ENCODE measurements around the gene TGFA. TPM values are rescaled to one million over a fixed set of nuclear protein-coding genes. Genes with fewer than 3 reads are reported as not detected.

TGFA gene
- total RNA-seq, 4 donors from 2014 or later, result 19.2 to 62.4 (median 41.7) TPM

- 88% methylated on average over 2 of the region's 2 CpGs for WGBS
- H3K4me1 ChIP-seq, result peaks cover 9% of the 10 kb centered on the region
Measured at GRCh38 chr2:70529610-70530009, 24.0 kb downstream of the TGFA start.

DNA sequence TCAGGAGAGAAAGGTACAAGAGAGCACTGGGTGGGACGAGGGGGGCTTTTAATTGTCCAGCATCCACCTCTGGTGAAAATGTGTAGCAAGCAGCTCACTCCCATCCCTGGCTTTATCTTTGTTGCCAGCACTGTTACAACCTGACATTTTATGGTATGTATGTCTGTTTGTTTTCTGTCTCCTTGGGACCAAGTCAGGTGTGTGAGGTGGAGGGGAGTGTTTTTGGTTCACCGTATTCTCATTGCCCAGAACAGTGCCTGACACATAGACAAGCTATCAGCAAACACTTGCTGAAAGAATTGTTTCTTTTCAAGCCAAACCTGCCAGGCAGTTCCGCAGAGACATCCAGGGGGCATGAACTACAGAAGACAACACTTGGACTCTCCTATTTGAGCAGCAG, 24.7 kb downstream of the TGFA start:
- Histone ChIP-seq H3K27ac (no peak overlapping the region), H3K36me3 (no peaks in the 10 kb centered on the region), H3K4me3 (no peak overlapping the region), H3K27me3 (no peaks in the 10 kb centered on the region), H3K9me3 (no peaks in the 10 kb centered on the region), H3K4me1 (peaks cover 16% of the 10 kb centered on the region)
- 74% methylated on average over 3 of the region's 3 CpGs for WGBS
- TF ChIP-seq EP300 (IDR thresholded peaks at IDR 0.05), result no peak
- TF ChIP-seq POLR2AphosphoS5 (IDR thresholded peaks at IDR 0.05), result no peak
- TF ChIP-seq CTCF (IDR thresholded peaks at IDR 0.05), result no peak
- TF ChIP-seq POLR2A (IDR thresholded peaks at IDR 0.05), result no peak
- DNase-seq (ENCODE audit: low spot score in 2 of 2), result no peak

More at GRCh38 chr2:70529610-70530009, 24.0 kb downstream of the TGFA start:
- Histone ChIP-seq H3K27ac (no peak overlapping the region), H3K36me3 (no peaks in the 10 kb centered on the region), H3K27me3 (no peaks in the 10 kb centered on the region), H3K4me3 (no peak overlapping the region), H3K9me3 (no peaks in the 10 kb centered on the region)
- DNase-seq (ENCODE audit: low spot score in 2 of 2), result no peak
- TF ChIP-seq CTCF (IDR thresholded peaks at IDR 0.05) (no peak), POLR2A (IDR thresholded peaks at IDR 0.05) (no peak), POLR2AphosphoS5 (IDR thresholded peaks at IDR 0.05) (no peak), EP300 (IDR thresholded peaks at IDR 0.05) (no peak)

DNA sequence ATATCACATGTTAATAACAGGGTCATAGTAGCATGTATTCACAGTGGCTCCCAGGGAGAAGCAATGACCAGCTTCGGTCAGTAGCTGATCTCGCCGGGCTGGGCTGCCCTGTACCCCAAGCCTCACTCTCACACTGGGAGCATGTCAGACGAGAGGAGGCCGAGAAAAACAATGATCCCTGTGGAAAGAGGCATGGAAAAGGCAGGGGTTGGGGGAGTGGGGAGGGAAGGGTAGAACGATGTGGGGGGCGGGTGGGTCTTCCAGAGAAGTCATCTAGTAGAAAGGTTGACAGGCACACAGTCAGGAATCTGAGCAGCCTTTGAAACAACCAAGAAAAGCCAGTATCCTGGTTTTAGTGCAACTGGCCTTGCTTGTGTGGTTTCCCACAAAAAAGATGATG, 25.4 kb downstream of the TGFA start:
- peaks cover 23% of the 10 kb centered on the region for H3K4me1 ChIP-seq
- no peaks in the 10 kb centered on the region for H3K27me3 ChIP-seq
- no peak for TF ChIP-seq EP300 (IDR thresholded peaks at IDR 0.05)
- TF ChIP-seq POLR2AphosphoS5 (IDR thresholded peaks at IDR 0.05), result no peak
- no peak for TF ChIP-seq CTCF (IDR thresholded peaks at IDR 0.05)
- no peak for TF ChIP-seq POLR2A (IDR thresholded peaks at IDR 0.05)
- no peak overlapping the region for H3K27ac ChIP-seq
- no peak overlapping the region for H3K4me3 ChIP-seq
- DNase-seq (ENCODE audit: low spot score in 2 of 2), result no peak
- no peaks in the 10 kb centered on the region for H3K9me3 ChIP-seq
- whole genome bisulfite sequencing, result 86% methylated on average over 7 of the region's 7 CpGs
- H3K36me3 ChIP-seq, result no peaks in the 10 kb centered on the region

GRCh38 chr2:70527447-70528080, 26.1 kb downstream of the TGFA start:
- Histone ChIP-seq H3K4me3 (no peak overlapping the region), H3K9me3 (no peaks in the 10 kb centered on the region), H3K27me3 (no peaks in the 10 kb centered on the region), H3K27ac (no peak overlapping the region), H3K36me3 (no peaks in the 10 kb centered on the region), H3K4me1 (peaks cover 26% of the 10 kb centered on the region)
- no peak for DNase-seq (ENCODE audit: low spot score in 2 of 2)
- TF ChIP-seq CTCF (IDR thresholded peaks at IDR 0.05) (no peak), EP300 (IDR thresholded peaks at IDR 0.05) (no peak), POLR2AphosphoS5 (IDR thresholded peaks at IDR 0.05) (no peak), POLR2A (IDR thresholded peaks at IDR 0.05) (no peak)
- 62% methylated on average over 4 of the region's 4 CpGs for WGBS

GRCh38 chr2:70526126-70526525, 27.5 kb downstream of the TGFA start:
- H3K4me3 ChIP-seq, result no peak overlapping the region
- H3K4me1 ChIP-seq, result peaks cover 26% of the 10 kb centered on the region
- no peaks in the 10 kb centered on the region for H3K9me3 ChIP-seq
- H3K36me3 ChIP-seq, result no peaks in the 10 kb centered on the region
- no peak for TF ChIP-seq POLR2AphosphoS5 (IDR thresholded peaks at IDR 0.05)
- no peak for TF ChIP-seq POLR2A (IDR thresholded peaks at IDR 0.05)
- TF ChIP-seq CTCF (IDR thresholded peaks at IDR 0.05), result no peak
- TF ChIP-seq EP300 (IDR thresholded peaks at IDR 0.05), result no peak
- WGBS, result 48% methylated on average over 3 of the region's 3 CpGs
- H3K27ac ChIP-seq, result no peak overlapping the region
- H3K27me3 ChIP-seq, result no peaks in the 10 kb centered on the region
- DNase-seq (ENCODE audit: low spot score in 2 of 2), result no peak
